Upper lobe of right lung (tissue), 1 donor: ENCODE data around the gene CORIN. TPM values are rescaled to one million over a fixed set of nuclear protein-coding genes. Genes with fewer than 3 reads are reported as not detected.

Source experiments
- ATAC-seq: fragments of 200-7000 bp; cut with Tn5 transposase; one replicate; pipeline ENCODE4 v1.9.1; 2020; ENCODE audit warnings: mild to moderate bottlenecking, moderate library complexity
- DNase-seq: peaks from one replicate; pipeline ENCODE4 v3.0.0-alpha.2; 2020
- H3K27ac ChIP-seq: fragments of 200-600 bp; one replicate; pipeline ENCODE4 v1.8.0; 2022
- H3K27me3 ChIP-seq: fragments of 200-600 bp; one replicate; pipeline ENCODE4 v1.8.0; 2022; ENCODE audit warnings: mild to moderate bottlenecking
- H3K36me3 ChIP-seq: fragments of 200-600 bp; one replicate; pipeline ENCODE4 v1.8.0; 2022
- H3K4me1 ChIP-seq: fragments of 200-600 bp; one replicate; pipeline ENCODE4 v1.8.0; 2022
- H3K4me3 ChIP-seq: fragments of 200-600 bp; one replicate; pipeline ENCODE4 v1.8.0; 2022; ENCODE audit warnings: mild to moderate bottlenecking
- H3K9me3 ChIP-seq: fragments of 200-600 bp; one replicate; pipeline ENCODE4 v1.8.0; 2022
- intact Hi-C: fragments of 100-400 bp; cut with DNase I; formaldehyde crosslinking; loops from one replicate; pipeline ENCODE4 v1.11.0; 2022
- total RNA-seq: library from RNA; stranded (reverse); fragmentation: NEBNext Ultra II Directional; extraction: Animal tissue kit (Norgen Biotek cat#: 25700); gene quantifications from one replicate; pipeline ENCODE4 v1.2.1, GENCODE V29; 2021
- TF ChIP-seq, protein P1 (sequence below): fragments of 200-600 bp; IDR thresholded peaks from one replicate; pipeline ENCODE4 v1.8.0; 2022; ENCODE audit warnings: antibody characterized with exemption
- donor health status: DM: no; HTN: yes; CAD: no; lungs with severe emphysema.

CORIN gene
- total RNA-seq, 1 donor from 2014 or later: 3.7 TPM

DNA sequence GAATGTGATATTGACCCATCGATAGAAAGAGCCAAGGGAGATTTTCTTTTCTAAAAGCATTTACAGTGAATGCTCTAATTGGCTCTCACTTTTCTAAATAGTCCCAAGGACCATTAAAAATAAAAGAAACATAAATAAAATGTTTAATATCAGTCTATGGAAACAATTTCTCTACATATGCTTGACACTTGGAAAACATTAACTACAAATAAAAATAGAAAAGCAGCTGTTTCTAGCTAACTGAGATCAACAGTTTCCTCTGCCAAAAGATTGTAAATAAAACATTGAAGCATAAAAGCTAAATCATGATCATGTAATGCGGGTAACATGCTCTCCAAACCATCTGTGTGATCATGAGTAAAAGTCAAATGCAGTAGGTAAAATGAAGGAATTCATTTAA lies 49.7 kb downstream of the CORIN start:
- H3K9me3 ChIP-seq: no peaks in the 10 kb centered on the region
- DNase-seq (no peak), ATAC-seq (no peak)
- intact Hi-C loops: no loop called here
- H3K27ac ChIP-seq: no peak overlapping the region
- H3K4me3 ChIP-seq: no peak overlapping the region
- no peaks in the 10 kb centered on the region for H3K4me1 ChIP-seq
- no peaks in the 10 kb centered on the region for H3K36me3 ChIP-seq
- no peaks in the 10 kb centered on the region for H3K27me3 ChIP-seq
- TF ChIP-seq, protein P1, sequence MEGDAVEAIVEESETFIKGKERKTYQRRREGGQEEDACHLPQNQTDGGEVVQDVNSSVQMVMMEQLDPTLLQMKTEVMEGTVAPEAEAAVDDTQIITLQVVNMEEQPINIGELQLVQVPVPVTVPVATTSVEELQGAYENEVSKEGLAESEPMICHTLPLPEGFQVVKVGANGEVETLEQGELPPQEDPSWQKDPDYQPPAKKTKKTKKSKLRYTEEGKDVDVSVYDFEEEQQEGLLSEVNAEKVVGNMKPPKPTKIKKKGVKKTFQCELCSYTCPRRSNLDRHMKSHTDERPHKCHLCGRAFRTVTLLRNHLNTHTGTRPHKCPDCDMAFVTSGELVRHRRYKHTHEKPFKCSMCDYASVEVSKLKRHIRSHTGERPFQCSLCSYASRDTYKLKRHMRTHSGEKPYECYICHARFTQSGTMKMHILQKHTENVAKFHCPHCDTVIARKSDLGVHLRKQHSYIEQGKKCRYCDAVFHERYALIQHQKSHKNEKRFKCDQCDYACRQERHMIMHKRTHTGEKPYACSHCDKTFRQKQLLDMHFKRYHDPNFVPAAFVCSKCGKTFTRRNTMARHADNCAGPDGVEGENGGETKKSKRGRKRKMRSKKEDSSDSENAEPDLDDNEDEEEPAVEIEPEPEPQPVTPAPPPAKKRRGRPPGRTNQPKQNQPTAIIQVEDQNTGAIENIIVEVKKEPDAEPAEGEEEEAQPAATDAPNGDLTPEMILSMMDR: no peak

DNA sequence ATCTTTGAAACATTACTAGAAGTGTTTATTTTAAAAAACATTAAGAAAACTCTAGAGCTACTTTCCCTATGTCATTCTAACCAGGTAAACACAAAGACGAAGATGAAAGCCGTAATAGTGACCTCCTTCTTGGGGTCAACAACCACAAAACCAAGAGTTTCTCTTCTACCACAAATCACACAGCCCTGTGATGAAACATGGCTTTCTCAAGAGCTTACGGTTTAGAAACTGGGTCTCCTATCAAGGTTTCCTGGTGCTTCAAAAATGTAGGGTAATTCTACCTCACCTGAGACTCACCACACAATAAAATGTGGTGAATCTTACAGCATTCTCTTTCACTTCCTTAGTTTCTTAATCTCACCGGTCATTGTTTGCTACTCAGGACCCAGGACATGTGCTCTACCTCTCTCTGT lies 50.9 kb downstream of the CORIN start:
- no peak overlapping the region for H3K4me3 ChIP-seq
- H3K9me3 ChIP-seq: no peaks in the 10 kb centered on the region
- no peak for DNase-seq
- no peaks in the 10 kb centered on the region for H3K27me3 ChIP-seq
- no peak overlapping the region for H3K27ac ChIP-seq
- no peaks in the 10 kb centered on the region for H3K36me3 ChIP-seq
- TF ChIP-seq, protein P1: no peak
- intact Hi-C loops: no loop called here
- no peaks in the 10 kb centered on the region for H3K4me1 ChIP-seq
- ATAC-seq: peak; percentile 88

DNA sequence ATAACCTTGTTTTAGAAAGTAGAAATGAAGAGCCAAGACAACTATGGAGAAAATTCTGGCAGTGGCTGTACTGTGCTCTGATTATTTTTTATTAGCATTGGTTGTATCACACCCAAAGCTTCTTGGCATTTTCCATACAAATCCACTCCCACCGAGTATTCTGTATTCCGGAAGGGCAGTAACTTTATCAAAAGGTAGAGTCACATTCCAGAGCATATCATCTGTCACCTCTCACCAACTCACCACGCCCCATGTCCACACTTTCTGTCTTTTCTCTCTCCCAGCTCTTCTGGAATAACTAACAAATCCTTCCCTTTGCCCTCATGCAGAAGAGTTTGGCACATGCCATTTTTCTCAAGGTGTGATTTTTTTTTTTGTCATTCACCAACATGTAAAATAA lies 52.7 kb downstream of the CORIN start:
- Histone ChIP-seq H3K36me3 (no peaks in the 10 kb centered on the region), H3K4me3 (no peak overlapping the region), H3K4me1 (no peaks in the 10 kb centered on the region), H3K27me3 (no peaks in the 10 kb centered on the region), H3K27ac (no peak overlapping the region), H3K9me3 (no peaks in the 10 kb centered on the region)
- ATAC-seq (no peak), DNase-seq (no peak)
- intact Hi-C loops: no loop called here
- TF ChIP-seq, protein P1: no peak

GRCh38 chr4:47784222-47784621 lies 53.6 kb downstream of the CORIN start:
- Histone ChIP-seq H3K4me1 (no peaks in the 10 kb centered on the region), H3K9me3 (no peaks in the 10 kb centered on the region), H3K27me3 (no peaks in the 10 kb centered on the region), H3K36me3 (no peaks in the 10 kb centered on the region), H3K27ac (no peak overlapping the region), H3K4me3 (no peak overlapping the region)
- ATAC-seq: no peak
- TF ChIP-seq, protein P1: no peak
- intact Hi-C loops: no loop called here
- no peak for DNase-seq

GRCh38 chr4:47776353-47776752 lies 61.5 kb downstream of the CORIN start:
- no peak for ATAC-seq
- Histone ChIP-seq H3K36me3 (no peaks in the 10 kb centered on the region), H3K27me3 (no peaks in the 10 kb centered on the region), H3K27ac (no peak overlapping the region), H3K4me3 (no peak overlapping the region), H3K9me3 (no peaks in the 10 kb centered on the region), H3K4me1 (no peaks in the 10 kb centered on the region)
- TF ChIP-seq, protein P1: no peak
- no peak for DNase-seq
- intact Hi-C loops: no loop called here

GRCh38 chr4:47774079-47774478 lies 63.8 kb downstream of the CORIN start:
- H3K4me1 ChIP-seq: no peaks in the 10 kb centered on the region
- no peaks in the 10 kb centered on the region for H3K27me3 ChIP-seq
- no peaks in the 10 kb centered on the region for H3K36me3 ChIP-seq
- TF ChIP-seq, protein P1: no peak
- H3K27ac ChIP-seq: no peak overlapping the region
- H3K9me3 ChIP-seq: no peaks in the 10 kb centered on the region
- no peak overlapping the region for H3K4me3 ChIP-seq
- ATAC-seq: no peak
- intact Hi-C loops: no loop called here
- no peak for DNase-seq
